ENCODE measurements around the gene SLCO4A1. TPM values are rescaled to one million over a fixed set of nuclear protein-coding genes. Genes with fewer than 3 reads are reported as not detected.

The SLCO4A1 gene
- total RNA-seq, 1 donor from 2014 or later: 160 TPM

GRCh38 chr20:62635852-62636251, 6.5 kb upstream of the SLCO4A1 start:
- no peaks in the 10 kb centered on the region for H3K9me3 ChIP-seq
- H3K36me3 ChIP-seq: no peaks in the 10 kb centered on the region
- no peak overlapping the region for H3K27ac ChIP-seq
- no peak overlapping the region for H3K4me3 ChIP-seq
- H3K4me1 ChIP-seq: no peaks in the 10 kb centered on the region
- intact Hi-C loops (cut with DNase I): no loop called here
- DNase-seq (ENCODE audit: low spot score in 2 of 2): no peak
- H3K27me3 ChIP-seq: no peaks in the 10 kb centered on the region
- no peak for TF ChIP-seq CTCF (IDR thresholded peaks at IDR 0.05)

GRCh38 chr20:62636446-62636845, 5.9 kb upstream of the SLCO4A1 start:
- Histone ChIP-seq H3K27me3 (no peaks in the 10 kb centered on the region), H3K9me3 (no peaks in the 10 kb centered on the region), H3K4me3 (no peak overlapping the region), H3K36me3 (no peaks in the 10 kb centered on the region), H3K4me1 (no peaks in the 10 kb centered on the region), H3K27ac (no peak overlapping the region)
- TF ChIP-seq CTCF (IDR thresholded peaks at IDR 0.05): no peak
- intact Hi-C loops (cut with DNase I): no loop called here
- DNase-seq (ENCODE audit: low spot score in 2 of 2): no peak

- DNase-seq (ENCODE audit: low spot score in 2 of 2): no peak
- Histone ChIP-seq H3K9me3 (no peaks in the 10 kb centered on the region), H3K36me3 (no peaks in the 10 kb centered on the region), H3K27me3 (no peaks in the 10 kb centered on the region), H3K4me1 (peaks cover 0 to 6% of the 10 kb centered on the region in 2 donors), H3K4me3 (no peak overlapping the region), H3K27ac (no peak overlapping the region)
- no peak for TF ChIP-seq CTCF (IDR thresholded peaks at IDR 0.05)
- intact Hi-C loops (cut with DNase I): no loop called here
Measured at GRCh38 chr20:62637110-62637509, 5.2 kb upstream of the SLCO4A1 start.

GRCh38 chr20:62637521-62638054, 4.7 kb upstream of the SLCO4A1 start:
- H3K27ac ChIP-seq: no peak overlapping the region
- intact Hi-C loops (cut with DNase I): no loop called here
- no peaks in the 10 kb centered on the region for H3K36me3 ChIP-seq
- no peak for DNase-seq (ENCODE audit: low spot score in 2 of 2)
- peaks cover 3 to 11% of the 10 kb centered on the region in 2 donors for H3K4me1 ChIP-seq
- H3K27me3 ChIP-seq: peaks cover under 1% of the 10 kb centered on the region
- no peak overlapping the region for H3K4me3 ChIP-seq
- no peaks in the 10 kb centered on the region for H3K9me3 ChIP-seq
- no peak for TF ChIP-seq CTCF (IDR thresholded peaks at IDR 0.05)

- intact Hi-C loops (cut with DNase I): no loop called here
- TF ChIP-seq CTCF (IDR thresholded peaks at IDR 0.05): no peak
- H3K27ac ChIP-seq: no peak overlapping the region
- no peak overlapping the region for H3K4me3 ChIP-seq
- peaks cover 6% of the 10 kb centered on the region for H3K27me3 ChIP-seq
- peaks cover 9 to 16% of the 10 kb centered on the region in 2 donors for H3K4me1 ChIP-seq
- no peak for DNase-seq (ENCODE audit: low spot score in 2 of 2)
- H3K9me3 ChIP-seq: no peaks in the 10 kb centered on the region
- no peaks in the 10 kb centered on the region for H3K36me3 ChIP-seq
Measured at GRCh38 chr20:62638055-62638570, 4.2 kb upstream of the SLCO4A1 start.

Measured in ascending aorta (tissue), 2 donors.